GM19463 (cell line): ENCODE results near the gene EML1.

Experiments used
- ATAC-seq: cut with Tn5 transposase; IDR thresholded peaks from one replicate; pipeline ENCODE4 v1.9.1; 2021; ENCODE audit warnings: mild to moderate bottlenecking, moderate library complexity; ENCODE audit not compliant: unreplicated experiment

The EML1 gene

DNA sequence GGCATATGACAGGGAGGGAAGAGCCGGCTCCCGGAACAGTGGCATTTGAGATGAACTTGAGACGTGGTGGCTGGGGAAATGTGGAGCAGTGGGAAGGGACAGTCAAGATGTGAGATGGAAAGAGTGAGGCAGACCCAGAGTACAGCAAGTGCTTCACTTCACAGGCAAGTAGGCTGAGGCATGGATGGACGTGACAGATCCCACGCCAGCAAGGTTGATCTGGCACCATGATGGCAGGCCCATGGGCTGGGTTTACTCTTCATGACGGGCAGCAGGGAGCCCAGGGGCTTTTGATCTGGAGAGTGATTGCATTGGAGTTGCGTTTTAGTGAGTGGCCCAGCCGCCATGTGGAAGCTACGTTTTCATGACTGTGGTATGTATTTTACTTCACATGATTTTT, 17.9 kb upstream of the EML1 start:
- no peak for ATAC-seq

- no peak for ATAC-seq
These were observed 15.3 kb upstream of the EML1 start for GRCh38 chr14:99777951-99778350.

GRCh38 chr14:99779751-99780150, 13.5 kb upstream of the EML1 start:
- no peak for ATAC-seq

- no peak for ATAC-seq
These were observed 12.5 kb upstream of the EML1 start for GRCh38 chr14:99780690-99781089.

DNA sequence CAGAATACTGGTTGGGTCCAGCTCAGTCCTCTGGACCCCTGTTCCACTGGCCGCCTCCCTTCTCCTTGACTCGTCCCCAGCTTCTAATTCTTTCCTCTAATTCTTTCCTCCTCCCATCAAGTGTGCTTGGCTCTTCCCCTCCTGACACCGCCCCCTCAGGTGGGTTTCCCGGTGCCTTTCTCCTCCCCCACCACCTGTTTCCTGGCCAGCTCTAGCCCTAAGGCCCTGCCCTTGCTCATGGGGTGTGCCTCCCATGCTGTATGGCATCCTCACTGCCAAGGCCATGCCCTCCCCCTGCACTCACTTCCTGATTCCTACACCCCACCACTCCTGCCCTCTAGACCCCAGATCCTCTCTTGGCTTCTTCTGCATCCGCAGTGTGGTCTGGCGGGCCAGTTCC, 12.1 kb upstream of the EML1 start:
- ATAC-seq, result no peak

DNA sequence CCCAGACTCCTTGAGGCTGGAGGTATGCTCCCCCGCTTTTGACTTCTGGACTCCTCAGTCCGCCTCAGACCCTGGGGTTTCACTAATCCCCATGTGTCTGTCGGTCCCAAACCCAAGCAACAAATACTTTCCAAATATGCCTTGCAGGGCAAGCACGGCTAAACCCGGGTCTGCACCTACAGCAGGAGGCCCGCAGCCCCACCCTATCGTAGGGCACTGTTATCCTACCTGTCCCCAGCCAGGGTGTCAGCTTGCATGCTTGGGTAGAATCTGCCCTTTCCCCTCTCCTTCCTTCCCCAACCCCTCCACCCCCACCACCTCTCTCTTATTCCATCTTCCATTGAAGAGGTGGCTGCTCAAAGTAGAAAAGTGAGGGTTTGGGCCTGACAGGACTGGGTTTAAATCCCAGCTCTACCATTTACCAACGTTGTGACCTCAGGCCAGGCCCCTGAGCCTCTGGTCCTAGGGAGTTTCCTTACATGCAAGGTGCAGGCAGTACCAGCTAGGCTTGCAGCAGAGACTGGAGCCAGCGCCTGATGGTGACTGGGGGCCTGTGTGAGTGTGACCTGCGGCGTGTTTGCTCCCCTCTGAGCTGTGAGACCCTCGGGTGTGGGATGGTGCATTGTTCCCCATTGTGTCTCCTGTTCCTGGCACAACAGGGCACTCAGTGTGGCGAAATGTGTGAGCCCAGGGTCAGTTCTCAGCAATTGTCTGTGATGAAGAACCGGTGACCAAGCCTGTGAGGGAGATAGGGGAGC, 11.2 kb upstream of the EML1 start:
- ATAC-seq, result no peak

DNA sequence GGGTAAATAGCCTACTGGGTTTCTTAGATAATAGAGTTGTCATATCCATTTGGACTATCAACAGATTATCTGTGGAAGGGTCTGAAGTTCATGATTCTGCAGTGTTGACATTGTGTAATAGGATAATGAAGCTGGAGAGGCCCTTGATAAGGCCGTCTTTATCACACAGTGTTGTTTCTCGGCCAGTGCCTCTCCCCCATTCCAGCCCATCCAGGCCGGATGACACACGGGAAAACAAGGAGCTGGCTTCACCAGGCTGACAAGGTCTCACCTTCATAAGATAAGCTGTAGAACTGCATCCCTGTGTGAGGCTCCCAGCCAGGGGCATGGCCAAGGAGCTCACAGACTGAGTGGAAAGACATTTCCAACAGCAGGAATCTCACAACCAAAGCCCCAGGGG, 8.7 kb upstream of the EML1 start:
- no peak for ATAC-seq

GRCh38 chr14:99785426-99785825, 7.8 kb upstream of the EML1 start:
- ATAC-seq, result no peak

- no peak for ATAC-seq
These were observed 6.7 kb upstream of the EML1 start for GRCh38 chr14:99786511-99786989.

DNA sequence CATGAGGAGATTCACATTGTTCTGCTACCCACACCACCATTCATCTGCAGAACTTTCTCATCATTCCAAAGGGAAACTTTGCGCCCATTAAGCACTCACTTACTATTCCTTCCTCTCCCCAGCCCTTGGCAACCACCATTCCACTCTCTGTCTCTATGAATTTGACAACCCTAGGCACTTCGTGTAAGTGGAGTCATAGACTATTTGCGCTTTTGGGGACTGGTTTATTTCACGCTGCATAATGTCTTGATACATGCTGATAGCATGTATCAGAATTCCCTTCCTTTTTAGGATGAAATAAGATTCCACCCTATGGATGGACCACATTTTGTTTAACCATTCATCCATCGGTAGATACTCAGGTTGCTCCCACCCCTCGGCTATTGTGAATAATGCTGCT, 4.5 kb upstream of the EML1 start:
- no peak for ATAC-seq

DNA sequence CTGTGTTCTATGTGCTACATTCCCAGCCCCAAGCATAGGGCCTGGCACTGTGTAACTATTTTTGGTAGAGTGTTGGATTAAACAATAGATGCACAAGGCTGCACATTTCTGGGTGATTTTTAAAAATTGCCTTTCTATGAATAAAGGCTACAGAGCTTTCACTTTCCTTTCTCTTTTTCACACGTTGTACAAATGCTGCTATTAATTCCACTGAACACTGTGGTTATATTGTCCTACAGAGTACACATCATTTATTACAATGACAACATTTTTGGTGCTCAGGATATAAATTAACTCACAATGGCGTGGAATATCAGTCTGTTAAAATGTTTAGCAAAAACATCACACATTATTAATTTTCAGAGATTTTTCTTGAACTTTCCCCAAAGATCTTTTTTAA, 3.6 kb upstream of the EML1 start:
- ATAC-seq, result no peak

DNA sequence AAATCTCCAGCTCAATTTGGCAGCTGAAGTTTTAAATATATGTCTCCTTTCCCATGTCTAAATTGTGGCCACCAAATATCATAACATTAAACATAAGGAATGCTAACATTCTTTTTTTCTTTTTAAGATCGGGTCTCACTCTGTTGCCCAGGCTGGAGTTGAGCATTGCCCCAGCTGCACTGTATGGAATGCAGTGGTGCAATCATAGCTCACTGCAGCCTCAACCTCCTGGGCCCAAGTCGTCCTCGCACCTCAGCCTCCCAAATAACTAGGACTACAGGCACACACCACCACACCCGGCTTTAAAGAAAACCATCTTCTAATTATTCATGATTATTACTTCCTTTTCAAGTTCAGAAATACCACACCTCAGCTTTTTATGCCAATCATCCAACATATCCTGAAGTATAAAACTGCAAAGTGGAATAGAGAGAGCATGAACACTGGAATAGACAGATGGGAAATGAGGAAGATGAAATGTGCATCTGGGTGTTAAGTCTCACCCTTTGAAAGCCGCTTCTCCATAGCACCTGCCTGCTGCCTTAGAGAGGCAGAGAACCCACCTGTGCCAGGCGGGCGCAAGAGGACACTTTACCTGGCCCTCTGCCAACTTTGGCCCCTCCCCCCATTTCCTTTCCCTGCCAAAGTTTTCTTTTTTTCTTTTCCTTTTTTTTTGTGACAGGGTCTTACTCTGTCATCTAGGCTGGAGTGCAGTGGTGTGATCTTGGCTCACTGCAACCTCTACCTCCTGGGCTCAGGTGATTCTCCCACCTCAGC, 2.8 kb upstream of the EML1 start:
- no peak for ATAC-seq

- no peak for ATAC-seq
These were observed 2.2 kb upstream of the EML1 start for GRCh38 chr14:99790978-99791376.

- ATAC-seq, result no peak
These were observed 1.6 kb upstream of the EML1 start for GRCh38 chr14:99791476-99792209.

DNA sequence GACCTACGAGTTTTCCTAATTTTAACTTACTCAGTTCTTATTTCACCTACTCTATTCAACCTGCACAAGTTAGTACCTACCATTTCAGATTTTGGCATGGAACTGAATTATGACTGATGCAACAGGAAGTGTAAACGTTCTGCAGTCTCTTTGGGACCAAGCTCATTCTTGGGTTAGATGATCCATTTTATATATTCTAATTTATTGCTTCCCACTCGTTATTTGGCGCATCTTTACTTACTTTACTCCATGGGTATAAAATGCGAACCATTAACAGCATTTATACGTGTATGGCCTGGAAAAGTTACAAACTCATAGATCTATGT, 1.0 kb upstream of the EML1 start:
- no peak for ATAC-seq

GRCh38 chr14:99792551-99793212, 531 bp upstream of the EML1 start:
- no peak for ATAC-seq

GRCh38 chr14:99794151-99794780, 1.1 kb downstream of the EML1 start:
- ATAC-seq, result no peak

- ATAC-seq, result no peak
These were observed 1.8 kb downstream of the EML1 start for GRCh38 chr14:99795046-99795445.

DNA sequence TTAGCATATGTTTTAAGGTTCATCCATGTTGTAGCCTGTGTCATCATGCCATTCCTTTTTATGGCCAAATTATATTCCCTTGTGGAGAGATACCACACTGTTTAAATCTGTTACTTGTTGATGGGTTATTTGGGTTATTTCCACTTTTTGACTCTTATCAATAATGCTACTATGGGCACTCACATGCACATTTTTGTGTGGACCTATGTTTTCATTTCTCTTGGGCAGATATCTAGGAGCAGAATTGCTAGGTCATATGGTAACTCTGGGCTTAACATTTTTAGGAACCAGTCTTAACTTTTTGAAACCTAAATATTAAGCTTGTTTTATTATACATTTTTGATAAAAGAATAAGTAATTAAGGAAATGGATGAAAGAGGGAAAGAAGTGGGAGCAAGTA, 4.0 kb downstream of the EML1 start:
- ATAC-seq, result no peak

DNA sequence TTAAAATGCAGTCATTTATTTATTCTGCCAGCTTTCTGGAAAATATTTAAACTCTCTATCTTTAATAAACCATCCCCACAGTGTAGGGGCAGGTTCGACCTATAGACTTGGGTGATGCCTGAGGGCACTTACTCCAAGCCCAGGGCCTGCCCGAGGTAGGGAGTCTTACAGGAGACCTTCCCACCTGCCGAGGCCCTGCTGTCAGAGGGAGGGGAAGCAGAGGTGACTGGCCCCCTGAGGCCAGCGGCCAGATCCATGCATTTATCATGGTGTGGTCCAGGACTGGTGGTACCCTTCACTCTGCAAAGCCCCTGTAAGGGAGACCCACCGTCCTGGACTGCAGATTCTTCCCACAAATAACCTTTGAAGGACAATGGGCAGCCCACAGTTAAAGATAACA, 7.6 kb downstream of the EML1 start:
- no peak for ATAC-seq
